Left ventricle myocardium inferior (tissue), 1 donor: ENCODE measurements around the gene THOC6. TPM values are rescaled to one million over a fixed set of nuclear protein-coding genes. Genes with fewer than 3 reads are reported as not detected.

Source experiments
- DNase-seq: peaks from one replicate; pipeline ENCODE4 v3.0.0-alpha.2; 2020
- H3K27ac ChIP-seq: fragments of 200-600 bp; replicated peaks from 2 replicates; pipeline ENCODE4 v1.8.0; 2021
- H3K27me3 ChIP-seq: fragments of 200-600 bp; 2 replicates; pipeline ENCODE4 v1.8.0; 2021; ENCODE audit warnings: low read depth
- H3K36me3 ChIP-seq: fragments of 200-600 bp; 2 replicates; pipeline ENCODE4 v1.8.0; 2021
- H3K4me1 ChIP-seq: fragments of 200-600 bp; 2 replicates; pipeline ENCODE4 v1.8.0; 2021
- H3K4me3 ChIP-seq: fragments of 200-600 bp; 2 replicates; pipeline ENCODE4 v1.8.0; 2021; ENCODE audit warnings: mild to moderate bottlenecking, moderate library complexity
- H3K9me3 ChIP-seq: fragments of 200-600 bp; replicated peaks from 2 replicates; pipeline ENCODE4 v1.8.0; 2021
- intact Hi-C: fragments of 100-400 bp; cut with micrococcal nuclease; formaldehyde crosslinking; loops from one replicate; pipeline ENCODE4 v1.11.0; 2022
- long read RNA-seq: library from polyadenylated mRNA; unstranded; transcript quantifications from one replicate; pipeline ENCODE4 v2.0.0, GENCODE V29; 2021
- total RNA-seq: library from RNA; stranded (reverse); fragmentation: NEBNext Ultra II Directional; extraction: Animal tissue kit (Norgen Biotek cat#: 25700); gene quantifications from one replicate; pipeline ENCODE4 v1.2.1, GENCODE V29; 2021
- TF ChIP-seq, protein P1 (sequence below): fragments of 200-600 bp; IDR thresholded peaks from 2 replicates; pipeline ENCODE4 v1.8.0; 2021; ENCODE audit warnings: antibody characterized with exemption, mild to moderate bottlenecking, borderline replicate concordance
- donor health status: DM: no; HTN: yes; CAD: no; lungs with severe emphysema.

The THOC6 gene
- total RNA-seq = 9.1 TPM
- long read RNA-seq, transcript THOC6-202 (13 exons, 1,419 nt) = major isoform, 10 of 14 reads
- long read RNA-seq, partial matches to known transcripts = 0 of 14 reads
- long read RNA-seq, other reads (novel, unspliced or antisense) = 3 of 14 reads

DNA sequence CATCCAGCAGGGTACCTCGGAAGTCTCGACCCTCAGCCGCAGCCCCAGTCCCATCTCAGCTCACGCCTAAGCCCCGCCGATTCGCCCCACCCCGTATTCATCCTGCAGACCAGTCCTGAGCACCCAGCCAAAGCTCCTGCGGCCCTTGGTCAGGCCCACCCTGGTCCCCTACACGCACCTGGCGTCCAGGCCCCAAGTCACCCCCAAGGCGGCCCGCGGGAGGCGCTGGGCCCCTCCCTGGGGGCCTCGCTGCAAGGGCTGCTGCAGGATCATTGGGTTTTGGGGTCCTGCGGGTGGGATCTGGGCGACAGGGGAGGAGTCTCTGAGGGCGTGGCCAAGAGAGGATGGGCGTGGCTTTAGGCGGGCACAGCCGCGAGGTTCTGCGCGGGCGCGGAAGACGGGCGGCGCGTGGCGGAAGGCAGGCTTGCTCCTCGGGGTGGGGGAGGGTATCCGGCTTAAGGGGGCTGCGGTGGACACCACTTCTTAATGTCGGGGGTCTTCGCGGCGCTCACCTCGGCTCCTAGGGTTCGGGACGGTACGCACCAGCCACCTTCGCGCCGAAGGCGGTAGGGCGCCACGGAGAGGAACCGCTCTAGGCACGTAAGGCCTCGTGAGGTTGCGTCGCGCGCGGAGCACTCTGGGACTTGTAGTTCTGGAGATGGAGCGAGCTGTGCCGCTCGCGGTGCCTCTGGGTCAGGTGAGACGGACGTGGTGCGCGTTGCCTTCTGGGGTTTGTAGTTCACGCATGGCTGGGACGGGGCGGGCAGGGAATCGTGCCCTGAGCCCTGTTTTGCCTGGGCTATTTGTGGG, at the start of gene THOC6, which contains the start of gene HCFC1R1:
TSS of gene THOC6 (plus strand) at position 367 of the 810 bp plus-strand sequence. CDS start at position 659, 292 bp downstream.
TSS of gene HCFC1R1 (minus strand) at position 274 of the 810 bp plus-strand sequence. CDS start at position 273, 1 bp downstream.
- Histone ChIP-seq H3K27me3 (peaks cover 7% of the 10 kb centered on the region), H3K36me3 (peaks cover 23% of the 10 kb centered on the region), H3K9me3 (no peaks in the 10 kb centered on the region), H3K27ac (peak within 1 kb of the TSS; percentile 98), H3K4me1 (peaks cover 66% of the 10 kb centered on the region), H3K4me3 (peak within 1 kb of the TSS; percentile 83)
- intact Hi-C loops = no loop called here
- peak; percentile 97 for DNase-seq
- TF ChIP-seq, protein P1, sequence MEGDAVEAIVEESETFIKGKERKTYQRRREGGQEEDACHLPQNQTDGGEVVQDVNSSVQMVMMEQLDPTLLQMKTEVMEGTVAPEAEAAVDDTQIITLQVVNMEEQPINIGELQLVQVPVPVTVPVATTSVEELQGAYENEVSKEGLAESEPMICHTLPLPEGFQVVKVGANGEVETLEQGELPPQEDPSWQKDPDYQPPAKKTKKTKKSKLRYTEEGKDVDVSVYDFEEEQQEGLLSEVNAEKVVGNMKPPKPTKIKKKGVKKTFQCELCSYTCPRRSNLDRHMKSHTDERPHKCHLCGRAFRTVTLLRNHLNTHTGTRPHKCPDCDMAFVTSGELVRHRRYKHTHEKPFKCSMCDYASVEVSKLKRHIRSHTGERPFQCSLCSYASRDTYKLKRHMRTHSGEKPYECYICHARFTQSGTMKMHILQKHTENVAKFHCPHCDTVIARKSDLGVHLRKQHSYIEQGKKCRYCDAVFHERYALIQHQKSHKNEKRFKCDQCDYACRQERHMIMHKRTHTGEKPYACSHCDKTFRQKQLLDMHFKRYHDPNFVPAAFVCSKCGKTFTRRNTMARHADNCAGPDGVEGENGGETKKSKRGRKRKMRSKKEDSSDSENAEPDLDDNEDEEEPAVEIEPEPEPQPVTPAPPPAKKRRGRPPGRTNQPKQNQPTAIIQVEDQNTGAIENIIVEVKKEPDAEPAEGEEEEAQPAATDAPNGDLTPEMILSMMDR = no peak

DNA sequence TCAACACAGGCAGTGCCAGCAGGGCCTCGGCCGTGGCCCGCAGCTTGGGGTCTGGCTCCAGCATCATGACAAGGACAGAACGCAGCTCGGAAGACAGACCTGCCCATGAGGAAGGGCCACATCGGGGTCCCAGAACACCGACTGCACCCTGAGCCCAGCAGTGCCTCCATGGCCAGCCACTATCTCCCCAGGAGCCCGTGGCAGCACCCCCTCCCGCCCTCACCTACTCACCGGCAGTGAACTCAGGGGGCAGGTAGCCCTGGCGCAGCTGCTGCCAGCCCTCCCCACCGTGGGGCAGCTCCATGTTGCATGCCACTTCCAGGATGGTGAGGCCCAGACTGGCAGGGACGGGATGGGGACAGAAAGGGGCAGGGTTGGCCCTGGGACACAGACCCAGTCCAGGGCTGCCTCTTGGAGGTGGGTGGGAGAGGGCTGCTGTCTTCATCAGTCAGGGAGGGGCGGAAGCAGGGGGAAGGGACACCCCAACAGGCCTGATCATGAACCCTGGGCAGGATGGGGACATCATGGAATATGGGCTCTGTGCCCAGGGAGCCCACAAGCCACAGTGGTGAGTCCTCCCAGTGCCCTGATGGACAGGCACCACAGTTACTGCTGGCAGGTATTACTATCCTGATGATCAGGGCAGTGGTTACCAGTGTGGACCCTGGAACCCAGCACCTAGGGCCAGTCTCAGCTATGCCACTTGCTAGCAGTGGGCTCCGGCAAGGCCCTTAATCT, 49.3 kb upstream of the THOC6 start:
- Histone ChIP-seq H3K27me3 (peaks cover 29% of the 10 kb centered on the region), H3K9me3 (no peaks in the 10 kb centered on the region), H3K4me3 (no peak overlapping the region), H3K36me3 (peaks cover 5% of the 10 kb centered on the region), H3K4me1 (peaks cover 32% of the 10 kb centered on the region), H3K27ac (no peak overlapping the region)
- no peak for DNase-seq
- TF ChIP-seq, protein P1 = no peak
- intact Hi-C loops = no loop called here

DNA sequence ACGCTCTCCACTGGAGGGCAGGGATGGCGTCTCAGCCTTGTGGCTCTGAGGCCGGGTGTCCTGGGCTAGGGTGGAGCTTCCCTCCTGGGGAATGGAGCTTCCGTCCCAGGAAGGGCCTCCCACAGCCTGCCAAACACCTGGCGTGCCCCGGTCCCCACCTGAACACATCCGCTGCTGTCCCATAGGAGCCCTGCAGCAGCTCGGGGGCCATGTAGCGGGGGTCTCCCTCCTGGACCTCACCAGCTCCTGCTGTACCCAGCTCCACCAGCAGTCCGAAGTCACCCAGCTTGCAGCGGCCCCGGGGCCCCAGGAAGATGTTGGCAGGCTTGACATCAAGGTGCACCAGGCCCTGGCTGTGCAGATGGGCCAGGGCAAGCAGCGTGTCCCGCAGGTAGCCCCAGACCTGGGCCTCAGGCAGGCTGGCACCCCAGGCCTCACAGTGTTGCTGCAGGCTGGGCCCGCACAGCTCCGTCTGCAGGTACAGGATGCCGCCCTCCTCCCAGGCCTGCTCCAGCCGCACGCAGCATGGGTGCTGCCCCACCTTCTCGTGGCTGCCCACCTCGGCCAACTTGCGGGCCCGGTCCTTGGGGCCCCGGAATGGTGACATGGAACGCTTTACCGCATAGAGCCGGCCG, 48.6 kb upstream of the THOC6 start:
- H3K27me3 ChIP-seq = peaks cover 35% of the 10 kb centered on the region
- H3K4me3 ChIP-seq = no peak overlapping the region
- no peak for DNase-seq
- H3K4me1 ChIP-seq = peaks cover 32% of the 10 kb centered on the region
- H3K36me3 ChIP-seq = peaks cover 5% of the 10 kb centered on the region
- TF ChIP-seq, protein P1 = no peak
- no peaks in the 10 kb centered on the region for H3K9me3 ChIP-seq
- intact Hi-C loops = no loop called here
- no peak overlapping the region for H3K27ac ChIP-seq

DNA sequence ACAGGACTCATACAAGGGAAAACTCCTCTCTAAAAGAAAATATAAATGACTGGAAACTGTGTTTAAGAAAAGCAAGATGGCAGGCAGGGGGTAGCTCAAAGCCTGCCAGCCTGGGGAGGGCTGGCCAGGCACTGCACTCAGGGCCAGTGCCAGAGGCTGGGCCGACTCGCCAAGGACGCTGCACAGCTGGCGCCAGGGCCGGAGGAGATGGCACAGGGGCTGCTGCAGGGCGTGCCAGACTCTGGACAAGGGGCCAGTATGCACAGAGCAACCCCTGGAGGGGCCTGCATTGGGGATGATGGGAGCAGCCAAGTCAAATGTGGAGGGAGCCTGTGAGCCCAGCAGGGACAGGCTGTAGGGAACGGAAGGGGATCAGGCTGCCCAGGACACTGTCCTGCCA, 47.6 kb upstream of the THOC6 start:
- no peak for DNase-seq
- H3K27ac ChIP-seq = no peak overlapping the region
- peaks cover 35% of the 10 kb centered on the region for H3K27me3 ChIP-seq
- intact Hi-C loops = no loop called here
- no peak overlapping the region for H3K4me3 ChIP-seq
- H3K9me3 ChIP-seq = no peaks in the 10 kb centered on the region
- TF ChIP-seq, protein P1 = no peak
- peaks cover 5% of the 10 kb centered on the region for H3K36me3 ChIP-seq
- H3K4me1 ChIP-seq = peaks cover 31% of the 10 kb centered on the region

DNA sequence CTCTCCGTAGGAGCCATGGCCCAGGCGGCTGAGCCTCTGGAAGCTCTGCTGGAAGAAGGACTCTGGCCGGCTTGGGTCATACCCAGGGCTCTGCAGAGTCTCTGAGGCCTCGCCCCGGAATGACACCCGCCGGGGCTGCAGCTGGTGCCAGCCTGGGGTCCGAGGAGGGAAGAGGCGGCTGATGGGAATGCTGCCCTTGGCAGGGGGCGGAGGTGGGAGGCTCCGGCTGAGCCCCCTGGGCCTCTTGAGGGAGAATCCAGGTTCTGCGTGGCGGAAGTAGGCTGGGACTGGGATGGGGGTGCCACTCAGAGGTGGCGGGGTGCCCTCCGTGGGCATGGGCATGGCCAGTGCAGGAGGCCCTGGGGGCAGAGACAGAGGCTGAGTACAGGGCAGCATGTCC, 47.2 kb upstream of the THOC6 start:
- Histone ChIP-seq H3K27ac (no peak overlapping the region), H3K9me3 (no peaks in the 10 kb centered on the region), H3K27me3 (peaks cover 35% of the 10 kb centered on the region), H3K4me3 (no peak overlapping the region), H3K4me1 (peaks cover 30% of the 10 kb centered on the region), H3K36me3 (peaks cover 5% of the 10 kb centered on the region)
- DNase-seq = no peak
- TF ChIP-seq, protein P1 = no peak
- intact Hi-C loops = no loop called here
